PC-3 (cell line): ENCODE measurements around the gene CACNA1B.

Experiments used
- EZH2 ChIP-seq: fragments of 300-600 bp; sonication (generic); IDR thresholded peaks from one replicate; pipeline ENCODE4 v1.6.1; 2017; ENCODE audit warnings: antibody characterized with exemption, mild to moderate bottlenecking, low read length; ENCODE audit not compliant: unreplicated experiment
- TF ChIP-seq, protein P1 (sequence below): fragments of 300-600 bp; sonication (generic); conservative IDR thresholded peaks from 2 replicates; pipeline ENCODE4 v1.5.1; 2017; ENCODE audit warnings: antibody characterized with exemption, low read depth, mild to moderate bottlenecking, low read length

DNA sequence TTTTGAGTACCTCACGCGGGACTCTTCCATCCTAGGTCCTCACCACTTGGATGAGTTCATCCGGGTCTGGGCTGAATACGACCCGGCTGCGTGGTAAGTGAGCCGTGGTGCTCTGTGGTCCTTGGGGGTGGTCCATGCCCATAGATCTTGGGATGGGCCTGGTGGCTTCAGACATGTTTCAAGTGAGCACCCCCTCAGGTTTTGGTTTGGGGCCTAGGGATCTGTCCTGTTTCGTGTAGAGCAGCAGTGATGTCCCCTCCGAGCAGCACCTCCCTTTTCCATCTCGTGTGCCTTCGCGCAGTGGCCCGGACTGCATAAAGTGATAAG, 218.9 kb downstream of the CACNA1B start:
- TF ChIP-seq, protein P1, sequence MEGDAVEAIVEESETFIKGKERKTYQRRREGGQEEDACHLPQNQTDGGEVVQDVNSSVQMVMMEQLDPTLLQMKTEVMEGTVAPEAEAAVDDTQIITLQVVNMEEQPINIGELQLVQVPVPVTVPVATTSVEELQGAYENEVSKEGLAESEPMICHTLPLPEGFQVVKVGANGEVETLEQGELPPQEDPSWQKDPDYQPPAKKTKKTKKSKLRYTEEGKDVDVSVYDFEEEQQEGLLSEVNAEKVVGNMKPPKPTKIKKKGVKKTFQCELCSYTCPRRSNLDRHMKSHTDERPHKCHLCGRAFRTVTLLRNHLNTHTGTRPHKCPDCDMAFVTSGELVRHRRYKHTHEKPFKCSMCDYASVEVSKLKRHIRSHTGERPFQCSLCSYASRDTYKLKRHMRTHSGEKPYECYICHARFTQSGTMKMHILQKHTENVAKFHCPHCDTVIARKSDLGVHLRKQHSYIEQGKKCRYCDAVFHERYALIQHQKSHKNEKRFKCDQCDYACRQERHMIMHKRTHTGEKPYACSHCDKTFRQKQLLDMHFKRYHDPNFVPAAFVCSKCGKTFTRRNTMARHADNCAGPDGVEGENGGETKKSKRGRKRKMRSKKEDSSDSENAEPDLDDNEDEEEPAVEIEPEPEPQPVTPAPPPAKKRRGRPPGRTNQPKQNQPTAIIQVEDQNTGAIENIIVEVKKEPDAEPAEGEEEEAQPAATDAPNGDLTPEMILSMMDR: no peak
- TF ChIP-seq EZH2: no peak
